ENCODE measurements around the gene LIM2.

GRCh38 chr19:51367565-51368365, 20.0 kb downstream of the LIM2 start:
- TF ChIP-seq RARB (CRISPR knock-in tag; IDR thresholded peaks at IDR 0.05) (no peak), ARNTL (CRISPR knock-in tag; IDR thresholded peaks at IDR 0.05; ENCODE audit: borderline replicate concordance, low read depth) (no peak), BACH2 (CRISPR knock-in tag; IDR thresholded peaks at IDR 0.05; ENCODE audit: borderline replicate concordance) (no peak), TSHZ2 (CRISPR knock-in tag; IDR thresholded peaks at IDR 0.05) (no peak), SNAI2 (CRISPR knock-in tag; IDR thresholded peaks at IDR 0.05) (no peak), CSRNP3 (CRISPR knock-in tag; IDR thresholded peaks at IDR 0.05) (no peak), CREB5 (CRISPR knock-in tag; IDR thresholded peaks at IDR 0.05; ENCODE audit: low read depth) (no peak), ISL1 (CRISPR knock-in tag; IDR thresholded peaks at IDR 0.05) (no peak), ZFP3 (CRISPR knock-in tag; IDR thresholded peaks at IDR 0.05) (no peak)

Measured in SK-N-SH treated with all-trans-retinoic acid at 6 μM for 48 hours (cell line).